IMR-90 (cell line): ENCODE measurements around the gene SASS6. TPM values are rescaled to one million over a fixed set of nuclear protein-coding genes. Genes with fewer than 3 reads are reported as not detected.

Experiments
- ATAC-seq: fragments of 200-7000 bp; cut with Tn5 transposase; 2 replicates; pipeline ENCODE4 v1.9.1; 2020; ENCODE audit warnings: low read depth, mild to moderate bottlenecking, moderate library complexity
- BruUV-seq: library from RNA; stranded (reverse); fragments of 400-500 nt; replicated peaks from 2 replicates; lab custom pipeline; 2021; lab: Mats Ljungman, UMichigan
- CTCF ChIA-PET: fragments of 300-600 bp; formaldehyde crosslinking; extraction: SDS; loops from one replicate; lab custom pipeline; 2021; ENCODE audit warnings: antibody characterized with exemption; lab: Yijun Ruan, JAX
- POLR2A ChIA-PET: fragments of 300-600 bp; sonication (Branson Sonifier 250); formaldehyde crosslinking; loops from one replicate; lab custom pipeline; 2022; ENCODE audit warnings: antibody characterized with exemption; ENCODE audit not compliant: unreplicated experiment; lab: Charles Lee
- DNase-seq: peaks from one replicate; pipeline ENCODE4 v3.0.0; 2013
- H2AFZ ChIP-seq: replicated peaks from 2 replicates; pipeline ENCODE3; 2013; ENCODE audit warnings: low read length, mild to moderate bottlenecking; ENCODE audit not compliant: poor library complexity
- H2AK5ac ChIP-seq: 2 replicates; pipeline ENCODE4 v1.6.1; 2013; ENCODE audit warnings: low read depth, low read length, inconsistent platforms
- H2AK9ac ChIP-seq: replicated peaks from 2 replicates; pipeline ENCODE3; 2013; ENCODE audit warnings: mild to moderate bottlenecking, low read depth, low read length, moderate library complexity; ENCODE audit not compliant: poor library complexity
- H2BK120ac ChIP-seq: 2 replicates; pipeline ENCODE4 v1.6.1; 2013; ENCODE audit warnings: low read depth, low read length, inconsistent platforms
- H2BK15ac ChIP-seq: 3 replicates; pipeline ENCODE4 v1.6.1; 2013; ENCODE audit warnings: low read depth, low read length, inconsistent platforms
- H2BK20ac ChIP-seq: 2 replicates; pipeline ENCODE4 v1.6.1; 2013; ENCODE audit warnings: low read depth, mild to moderate bottlenecking, inconsistent platforms, low read length, moderate library complexity
- H2BK5ac ChIP-seq: 2 replicates; pipeline ENCODE4 v1.6.1; 2013; ENCODE audit warnings: mild to moderate bottlenecking, low read depth, low read length, inconsistent platforms; ENCODE audit not compliant: poor library complexity, severe bottlenecking
- H3K14ac ChIP-seq: replicated peaks from 2 replicates; pipeline ENCODE4 v1.6.1; 2013; ENCODE audit warnings: low read depth, low read length, inconsistent platforms
- H3K18ac ChIP-seq: 2 replicates; pipeline ENCODE4 v1.6.1; 2013; ENCODE audit warnings: low read depth, low read length, control low read depth
- H3K23ac ChIP-seq: 2 replicates; pipeline ENCODE4 v1.6.1; 2013; ENCODE audit warnings: low read depth, low read length, inconsistent platforms
- H3K27ac ChIP-seq: 2 replicates; pipeline ENCODE4 v1.5.1; 2013; ENCODE audit warnings: mild to moderate bottlenecking, control low read depth, low read length; ENCODE audit not compliant: insufficient read depth
- H3K27me3 ChIP-seq: 2 replicates; pipeline ENCODE4 v1.6.1; 2013; ENCODE audit warnings: low read length; ENCODE audit not compliant: control insufficient read depth, insufficient read depth
- H3K36me3 ChIP-seq: 2 replicates; pipeline ENCODE4 v1.6.1; 2013; ENCODE audit warnings: low read length, mixed read lengths; ENCODE audit not compliant: control insufficient read depth, insufficient read depth
- H3K4ac ChIP-seq: 2 replicates; pipeline ENCODE4 v1.6.1; 2013; ENCODE audit warnings: low read depth, low read length, inconsistent platforms
- H3K4me1 ChIP-seq: 2 replicates; pipeline ENCODE4 v1.6.1; 2013; ENCODE audit warnings: low read length, mixed read lengths; ENCODE audit not compliant: control insufficient read depth, insufficient read depth
- H3K4me2 ChIP-seq: 2 replicates; pipeline ENCODE4 v1.6.1; 2013; ENCODE audit warnings: low read depth, mild to moderate bottlenecking, control low read depth, low read length, moderate library complexity
- H3K4me3 ChIP-seq: 2 replicates; pipeline ENCODE4 v1.5.1; 2013; ENCODE audit warnings: low read depth, mild to moderate bottlenecking, control low read depth, low read length, moderate library complexity; ENCODE audit not compliant: insufficient read depth
- H3K56ac ChIP-seq: 2 replicates; pipeline ENCODE4 v1.6.1; 2013; ENCODE audit warnings: low read length, inconsistent platforms; ENCODE audit not compliant: insufficient read depth; ENCODE audit errors: extremely low read depth
- H3K79me1 ChIP-seq, 2 experiments: 2 replicates each; pipeline ENCODE4 v1.6.1; 2013; ENCODE audit warnings: low read length in 2 of 2, inconsistent platforms in 1 of 2, low read depth in 1 of 2
- H3K9ac ChIP-seq: 2 replicates; pipeline ENCODE4 v1.6.1; 2013; ENCODE audit warnings: low read depth, low read length, control low read depth
- H3K9me1 ChIP-seq: 2 replicates; pipeline ENCODE4 v1.6.1; 2013; ENCODE audit warnings: low read length, inconsistent platforms; ENCODE audit not compliant: insufficient read depth
- H3K9me3 ChIP-seq: 2 replicates; pipeline ENCODE4 v1.6.1; 2013; ENCODE audit warnings: low read length; ENCODE audit not compliant: control insufficient read depth, insufficient read depth
- H4K20me1 ChIP-seq: 2 replicates; pipeline ENCODE4 v1.6.1; 2013; ENCODE audit warnings: low read length, inconsistent platforms; ENCODE audit not compliant: insufficient read depth
- H4K5ac ChIP-seq: 2 replicates; pipeline ENCODE4 v1.6.1; 2013; ENCODE audit warnings: mild to moderate bottlenecking, low read depth, low read length, control low read depth
- H4K8ac ChIP-seq, 2 experiments: 2 replicates each; pipeline ENCODE4 v1.6.1; 2013; ENCODE audit warnings: low read depth in 2 of 2, low read length in 2 of 2, control low read depth in 1 of 2, inconsistent platforms in 1 of 2
- H4K91ac ChIP-seq: 2 replicates; pipeline ENCODE4 v1.6.1; 2013; ENCODE audit warnings: low read depth, low read length, inconsistent platforms; ENCODE audit not compliant: insufficient read depth
- BHLHE40 ChIP-seq: fragments of 150-350 bp; IDR thresholded peaks from 2 replicates; pipeline ENCODE4 v1.6.1; 2016; ENCODE audit warnings: mild to moderate bottlenecking, low read depth, low read length
- CEBPB ChIP-seq: IDR thresholded peaks from 2 replicates; pipeline ENCODE4 v1.6.1; 2012; ENCODE audit warnings: low read depth, low read length, improper control_type of control experiment
- CHD1 ChIP-seq: IDR thresholded peaks from 2 replicates; pipeline ENCODE4 v1.6.1; 2012; ENCODE audit warnings: low read depth, low read length, improper control_type of control experiment
- CTCF ChIP-seq: conservative IDR thresholded peaks from 2 replicates; pipeline ENCODE4 v1.5.1; 2012; ENCODE audit warnings: mild to moderate bottlenecking, low read depth, low read length, improper control_type of control experiment
- ELK1 ChIP-seq: fragments of 150-350 bp; IDR thresholded peaks from 2 replicates; pipeline ENCODE4 v1.6.1; 2016; ENCODE audit warnings: low read depth, mild to moderate bottlenecking, low read length, moderate library complexity, borderline replicate concordance
- FOS ChIP-seq: fragments of 150-350 bp; IDR thresholded peaks from 2 replicates; pipeline ENCODE4 v1.6.1; 2016; ENCODE audit warnings: low read depth, low read length
- MAFK ChIP-seq: IDR thresholded peaks from 2 replicates; pipeline ENCODE4 v1.6.1; 2012; ENCODE audit warnings: low read depth, low read length, improper control_type of control experiment
- MAZ ChIP-seq: IDR thresholded peaks from 2 replicates; pipeline ENCODE4 v1.6.1; 2012; ENCODE audit warnings: low read depth, mild to moderate bottlenecking, low read length, improper control_type of control experiment, moderate library complexity, borderline replicate concordance
- MXI1 ChIP-seq: IDR thresholded peaks from 2 replicates; pipeline ENCODE4 v1.6.1; 2012; ENCODE audit warnings: low read depth, mild to moderate bottlenecking, low read length, moderate library complexity, borderline replicate concordance
- NFE2L2 ChIP-seq: fragments of 150-350 bp; IDR thresholded peaks from 2 replicates; pipeline ENCODE4 v1.6.1; 2016; ENCODE audit warnings: low read depth, mild to moderate bottlenecking, low read length
- POLR2A ChIP-seq: IDR thresholded peaks from 2 replicates; pipeline ENCODE4 v1.6.1; 2012; ENCODE audit warnings: mild to moderate bottlenecking, low read depth, low read length
- RAD21 ChIP-seq: IDR thresholded peaks from 2 replicates; pipeline ENCODE4 v1.6.1; 2012; ENCODE audit warnings: low read length, improper control_type of control experiment
- RCOR1 ChIP-seq: IDR thresholded peaks from 2 replicates; pipeline ENCODE4 v1.6.1; 2012; ENCODE audit warnings: mild to moderate bottlenecking, low read length, improper control_type of control experiment; ENCODE audit not compliant: insufficient replicate concordance
- RFX5 ChIP-seq: IDR thresholded peaks from 2 replicates; pipeline ENCODE4 v1.8.0; 2012; ENCODE audit warnings: low read depth, mild to moderate bottlenecking, low read length, moderate library complexity
- SMC3 ChIP-seq: fragments of 150-350 bp; IDR thresholded peaks from 2 replicates; pipeline ENCODE4 v1.6.1; 2016; ENCODE audit warnings: low read depth, mild to moderate bottlenecking, antibody characterized with exemption, low read length, moderate library complexity
- USF2 ChIP-seq: fragments of 150-350 bp; IDR thresholded peaks from 2 replicates; pipeline ENCODE4 v1.6.1; 2017; ENCODE audit warnings: mild to moderate bottlenecking, antibody characterized with exemption, low read length, low read depth
- WGBS, 2 experiments: methylation state at CpG; one replicate each; pipeline versions ENCODE4 v1.1.5 to v1.1.7; 2013; ENCODE audit warnings: missing lambda C conversion rate in 2 of 2; ENCODE audit not compliant: insufficient read length in 1 of 2; ENCODE audit errors: extremely low coverage in 2 of 2; 5-methylcytosine and 5-hydroxymethylcytosine counted together
- dilution Hi-C: fragments of 300-500 bp; cut with HindIII; formaldehyde crosslinking; loops from one replicate; pipeline ENCODE4 v1.14.3; 2018; ENCODE audit warnings: low sequenced_read_pairs; ENCODE audit not compliant: unreplicated experiment
- in situ Hi-C: fragments of 300-500 bp; cut with MboI; formaldehyde crosslinking; loops from 3 replicates; pipeline ENCODE4 v1.14.3; 2019; ENCODE audit warnings: low sequenced_read_pairs, inconsistent platforms, mixed read lengths
- intact Hi-C: fragments of 100-400 bp; cut with micrococcal nuclease; formaldehyde crosslinking; loops from 2 replicates; pipeline ENCODE4 v1.10.0; 2022
- polyA plus RNA-seq, 3 experiments: library from polyadenylated mRNA; depleted of rRNA; stranded (reverse); fragments of >200 nt; gene quantifications; 2 replicates each; pipeline ENCODE4 v1.2.3, GENCODE V29; 2012; ENCODE audit warnings: low replicate concordance in 1 of 3
- total RNA-seq: library from RNA; depleted of rRNA; stranded (reverse); fragments of >200 nt; gene quantifications from 2 replicates; pipeline ENCODE4 v1.2.3, GENCODE V29; 2012

SASS6 gene
- total and polyA plus RNA-seq, 2 of the 4 experiments (the other 2 are of a cell fraction), result 1.1 to 2.7 TPM

- no peak overlapping the region for H2BK15ac ChIP-seq
- in situ Hi-C loops, result no loop called here
- H4K8ac ChIP-seq, result no peak overlapping the region
- H3K4me1 ChIP-seq, result no peaks in the 10 kb centered on the region
- H3K9ac ChIP-seq, result no peak overlapping the region
- H3K9me1 ChIP-seq, result no peaks in the 10 kb centered on the region
- dilution Hi-C loops, result no loop called here
- no peak overlapping the region for H2BK5ac ChIP-seq
- no peak overlapping the region for H2AK9ac ChIP-seq
- intact Hi-C loops, result no loop called here
- H3K14ac ChIP-seq, result no peak overlapping the region
- H3K79me1 ChIP-seq, result peaks cover 24 to 32% of the 10 kb centered on the region in 2 experiments
- H2AK5ac ChIP-seq, result no peak overlapping the region
- no peaks in the 10 kb centered on the region for H3K27me3 ChIP-seq
- no peak for DNase-seq
- CTCF ChIA-PET, result no interaction called here
- H3K36me3 ChIP-seq, result peaks cover 45% of the 10 kb centered on the region
- no peak overlapping the region for H3K4me3 ChIP-seq
- no peaks in the 10 kb centered on the region for H3K9me3 ChIP-seq
- WGBS, 2 experiments, result no CpG with 5 or more reads among the region's 2 CpGs
- H2BK120ac ChIP-seq, result no peak overlapping the region
- no peak overlapping the region for H2AFZ ChIP-seq
- H3K4me2 ChIP-seq, result no peak overlapping the region
- POLR2A ChIA-PET, result no interaction called here
- no peak overlapping the region for H3K23ac ChIP-seq
- no peak overlapping the region for H4K91ac ChIP-seq
- no peak overlapping the region for H3K4ac ChIP-seq
- H4K5ac ChIP-seq, result no peak overlapping the region
- no peak overlapping the region for H3K27ac ChIP-seq
- no TSS peak for BruUV-seq
- H2BK20ac ChIP-seq, result no peak overlapping the region
- no peak overlapping the region for H3K18ac ChIP-seq
- TF ChIP-seq MAFK, result no peak
- no peak for TF ChIP-seq CTCF
- no peak for TF ChIP-seq RCOR1
- no peak for TF ChIP-seq CEBPB
- no peak for TF ChIP-seq MAZ
- no peak for TF ChIP-seq BHLHE40
- no peak for TF ChIP-seq RAD21
- no peak for TF ChIP-seq RFX5
- TF ChIP-seq SMC3, result no peak
- TF ChIP-seq USF2, result no peak
- TF ChIP-seq FOS, result no peak
- TF ChIP-seq NFE2L2, result no peak
- TF ChIP-seq POLR2A, result no peak
- no peak for TF ChIP-seq ELK1
- TF ChIP-seq MXI1, result no peak
- no peak for TF ChIP-seq CHD1
- no peaks in the 10 kb centered on the region for H4K20me1 ChIP-seq
- ATAC-seq, result no peak
- no peak overlapping the region for H3K56ac ChIP-seq
Measured at GRCh38 chr1:100065969-100066227, 66.8 kb downstream of the SASS6 start.
